NCI-H2081 (cell line): ENCODE results near the gene GMDS.
A peak's percentile ranks its signal among the peaks of the same experiment; 100 is the strongest.

Source experiments
- DNase-seq, 2 experiments: peaks; one replicate each; lab custom pipeline; 2025; lab: John Stamatoyannopoulos, UW

The GMDS gene

DNA sequence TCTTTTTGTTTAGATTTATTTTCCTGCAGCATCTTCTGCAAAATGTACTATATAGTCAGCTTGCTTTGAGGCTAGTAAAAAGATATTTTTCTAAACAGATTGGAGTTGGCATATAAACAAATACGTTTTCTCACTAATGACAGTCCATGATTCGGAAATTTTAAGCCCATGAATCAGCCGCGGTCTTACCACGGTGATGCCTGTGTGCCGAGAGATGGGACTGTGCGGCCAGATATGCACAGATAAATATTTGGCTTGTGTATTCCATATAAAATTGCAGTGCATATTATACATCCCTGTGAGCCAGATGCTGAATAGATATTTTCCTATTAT lies 632.5 kb downstream of the GMDS start:
- no peak for DNase-seq

DNA sequence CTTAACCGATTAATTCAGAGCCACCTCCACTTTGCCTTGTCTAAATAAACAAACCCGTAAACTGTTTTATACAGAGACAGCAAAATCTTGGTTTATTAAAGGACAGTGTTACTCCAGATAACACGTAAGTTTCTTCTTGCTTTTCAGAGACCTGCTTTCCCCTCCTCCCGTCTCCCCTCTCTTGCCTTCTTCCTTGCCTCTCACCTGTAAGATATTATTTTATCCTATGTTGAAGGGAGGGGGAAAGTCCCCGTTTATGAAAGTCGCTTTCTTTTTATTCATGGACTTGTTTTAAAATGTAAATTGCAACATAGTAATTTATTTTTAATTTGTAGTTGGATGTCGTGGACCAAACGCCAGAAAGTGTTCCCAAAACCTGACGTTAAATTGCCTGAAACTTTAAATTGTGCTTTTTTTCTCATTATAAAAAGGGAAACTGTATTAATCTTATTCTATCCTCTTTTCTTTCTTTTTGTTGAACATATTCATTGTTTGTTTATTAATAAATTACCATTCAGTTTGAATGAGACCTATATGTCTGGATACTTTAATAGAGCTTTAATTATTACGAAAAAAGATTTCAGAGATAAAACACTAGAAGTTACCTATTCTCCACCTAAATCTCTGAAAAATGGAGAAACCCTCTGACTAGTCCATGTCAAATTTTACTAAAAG lies 633.0 kb downstream of the GMDS start:
- DNase-seq, result no peak

DNA sequence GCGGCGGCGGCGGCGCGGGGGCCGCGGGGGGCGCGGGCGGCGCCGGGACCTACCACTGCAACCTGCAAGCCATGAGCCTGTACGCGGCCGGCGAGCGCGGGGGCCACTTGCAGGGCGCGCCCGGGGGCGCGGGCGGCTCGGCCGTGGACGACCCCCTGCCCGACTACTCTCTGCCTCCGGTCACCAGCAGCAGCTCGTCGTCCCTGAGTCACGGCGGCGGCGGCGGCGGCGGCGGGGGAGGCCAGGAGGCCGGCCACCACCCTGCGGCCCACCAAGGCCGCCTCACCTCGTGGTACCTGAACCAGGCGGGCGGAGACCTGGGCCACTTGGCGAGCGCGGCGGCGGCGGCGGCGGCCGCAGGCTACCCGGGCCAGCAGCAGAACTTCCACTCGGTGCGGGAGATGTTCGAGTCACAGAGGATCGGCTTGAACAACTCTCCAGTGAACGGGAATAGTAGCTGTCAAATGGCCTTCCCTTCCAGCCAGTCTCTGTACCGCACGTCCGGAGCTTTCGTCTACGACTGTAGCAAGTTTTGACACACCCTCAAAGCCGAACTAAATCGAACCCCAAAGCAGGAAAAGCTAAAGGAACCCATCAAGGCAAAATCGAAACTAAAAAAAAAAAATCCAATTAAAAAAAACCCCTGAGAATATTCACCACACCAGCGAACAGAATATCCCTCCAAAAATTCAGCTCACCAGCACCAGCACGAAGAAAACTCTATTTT lies 633.7 kb downstream of the GMDS start:
- DNase-seq, result peak; percentile 20 to 36

DNA sequence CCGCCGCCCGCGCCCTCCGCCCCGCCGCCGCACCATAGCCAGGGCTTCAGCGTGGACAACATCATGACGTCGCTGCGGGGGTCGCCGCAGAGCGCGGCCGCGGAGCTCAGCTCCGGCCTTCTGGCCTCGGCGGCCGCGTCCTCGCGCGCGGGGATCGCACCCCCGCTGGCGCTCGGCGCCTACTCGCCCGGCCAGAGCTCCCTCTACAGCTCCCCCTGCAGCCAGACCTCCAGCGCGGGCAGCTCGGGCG lies 634.2 kb downstream of the GMDS start:
- peak; percentile 15 to 40 for DNase-seq

DNA sequence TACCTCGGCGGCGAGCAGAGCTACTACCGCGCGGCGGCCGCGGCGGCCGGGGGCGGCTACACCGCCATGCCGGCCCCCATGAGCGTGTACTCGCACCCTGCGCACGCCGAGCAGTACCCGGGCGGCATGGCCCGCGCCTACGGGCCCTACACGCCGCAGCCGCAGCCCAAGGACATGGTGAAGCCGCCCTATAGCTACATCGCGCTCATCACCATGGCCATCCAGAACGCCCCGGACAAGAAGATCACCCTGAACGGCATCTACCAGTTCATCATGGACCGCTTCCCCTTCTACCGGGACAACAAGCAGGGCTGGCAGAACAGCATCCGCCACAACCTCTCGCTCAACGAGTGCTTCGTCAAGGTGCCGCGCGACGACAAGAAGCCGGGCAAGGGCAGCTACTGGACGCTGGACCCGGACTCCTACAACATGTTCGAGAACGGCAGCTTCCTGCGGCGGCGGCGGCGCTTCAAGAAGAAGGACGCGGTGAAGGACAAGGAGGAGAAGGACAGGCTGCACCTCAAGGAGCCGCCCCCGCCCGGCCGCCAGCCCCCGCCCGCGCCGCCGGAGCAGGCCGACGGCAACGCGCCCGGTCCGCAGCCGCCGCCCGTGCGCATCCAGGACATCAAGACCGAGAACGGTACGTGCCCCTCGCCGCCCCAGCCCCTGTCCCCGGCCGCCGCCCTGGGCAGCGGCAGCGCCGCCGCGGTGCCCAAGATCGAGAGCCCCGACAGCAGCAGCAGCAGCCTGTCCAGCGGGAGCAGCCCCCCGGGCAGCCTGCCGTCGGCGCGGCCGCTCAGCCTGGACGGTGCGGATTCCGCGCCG lies 634.7 kb downstream of the GMDS start:
- peak; percentile 18 to 44 for DNase-seq

DNA sequence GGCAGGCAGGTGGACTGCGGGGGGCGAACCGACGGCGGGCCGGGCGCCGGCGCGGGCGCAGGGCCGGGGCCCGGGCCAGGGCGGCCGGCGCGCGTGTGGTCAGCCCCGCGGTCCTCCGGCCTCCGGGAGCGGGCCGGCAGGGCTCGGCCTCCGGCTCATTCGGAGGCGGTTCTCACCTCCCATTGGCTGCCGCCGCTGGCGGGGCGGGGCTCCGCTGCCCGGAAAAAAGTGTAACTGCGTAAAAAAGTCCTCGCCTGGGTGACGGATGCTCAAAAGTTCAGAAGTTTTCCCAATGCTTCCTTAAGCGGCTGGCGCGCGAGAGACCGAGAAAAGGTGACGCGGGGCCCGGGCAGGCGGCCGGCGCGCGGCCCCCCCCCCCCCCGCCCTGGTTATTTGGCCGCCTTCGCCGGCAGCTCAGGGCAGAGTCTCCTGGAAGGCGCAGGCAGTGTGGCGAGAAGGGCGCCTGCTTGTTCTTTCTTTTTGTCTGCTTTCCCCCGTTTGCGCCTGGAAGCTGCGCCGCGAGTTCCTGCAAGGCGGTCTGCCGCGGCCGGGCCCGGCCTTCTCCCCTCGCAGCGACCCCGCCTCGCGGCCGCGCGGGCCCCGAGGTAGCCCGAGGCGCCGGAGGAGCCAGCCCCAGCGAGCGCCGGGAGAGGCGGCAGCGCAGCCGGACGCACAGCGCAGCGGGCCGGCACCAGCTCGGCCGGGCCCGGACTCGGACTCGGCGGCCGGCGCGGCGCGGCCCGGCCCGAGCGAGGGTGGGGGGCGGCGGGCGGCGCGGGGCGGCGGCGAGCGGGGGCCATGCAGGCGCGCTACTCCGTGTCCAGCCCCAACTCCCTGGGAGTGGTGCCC lies 635.5 kb downstream of the GMDS start, which contains the start of gene FOXC1:
Gene FOXC1, plus strand, starts transcription at position 268 of the 849 bp plus-strand sequence. Its CDS starts 531 bp downstream, at position 799.
- peak; percentile 43 to 52 for DNase-seq

DNA sequence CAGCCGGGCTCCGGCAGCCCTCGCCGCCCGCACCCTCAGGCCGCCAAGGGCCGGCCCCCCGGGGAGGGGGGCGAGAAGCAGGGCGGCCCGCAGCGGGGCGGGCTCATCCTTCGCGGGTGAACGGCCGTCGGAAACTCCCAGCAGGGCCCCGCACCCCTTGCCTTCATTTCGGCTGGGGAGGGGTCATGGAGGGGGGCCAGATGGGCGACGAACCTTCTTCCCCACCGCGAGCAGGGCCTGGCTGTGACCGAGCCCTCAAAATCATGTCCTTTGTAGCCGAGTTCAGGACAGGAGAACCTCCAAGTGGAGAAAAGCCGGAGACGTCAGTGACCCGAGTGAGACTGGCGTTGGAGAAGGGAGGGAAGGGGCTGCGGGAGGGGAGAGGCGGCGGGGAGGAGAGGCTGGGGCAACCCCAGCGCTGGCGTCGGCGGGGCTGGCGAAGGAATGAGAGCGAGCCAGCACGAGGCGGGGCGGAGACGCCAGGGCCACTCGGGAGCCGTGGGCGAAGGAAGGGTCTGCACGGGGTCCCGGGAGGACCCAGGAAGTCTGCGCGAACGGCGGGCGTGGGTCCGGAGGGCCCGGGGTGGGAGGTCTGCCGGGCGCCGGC lies 636.3 kb downstream of the GMDS start:
- DNase-seq, result no peak

DNA sequence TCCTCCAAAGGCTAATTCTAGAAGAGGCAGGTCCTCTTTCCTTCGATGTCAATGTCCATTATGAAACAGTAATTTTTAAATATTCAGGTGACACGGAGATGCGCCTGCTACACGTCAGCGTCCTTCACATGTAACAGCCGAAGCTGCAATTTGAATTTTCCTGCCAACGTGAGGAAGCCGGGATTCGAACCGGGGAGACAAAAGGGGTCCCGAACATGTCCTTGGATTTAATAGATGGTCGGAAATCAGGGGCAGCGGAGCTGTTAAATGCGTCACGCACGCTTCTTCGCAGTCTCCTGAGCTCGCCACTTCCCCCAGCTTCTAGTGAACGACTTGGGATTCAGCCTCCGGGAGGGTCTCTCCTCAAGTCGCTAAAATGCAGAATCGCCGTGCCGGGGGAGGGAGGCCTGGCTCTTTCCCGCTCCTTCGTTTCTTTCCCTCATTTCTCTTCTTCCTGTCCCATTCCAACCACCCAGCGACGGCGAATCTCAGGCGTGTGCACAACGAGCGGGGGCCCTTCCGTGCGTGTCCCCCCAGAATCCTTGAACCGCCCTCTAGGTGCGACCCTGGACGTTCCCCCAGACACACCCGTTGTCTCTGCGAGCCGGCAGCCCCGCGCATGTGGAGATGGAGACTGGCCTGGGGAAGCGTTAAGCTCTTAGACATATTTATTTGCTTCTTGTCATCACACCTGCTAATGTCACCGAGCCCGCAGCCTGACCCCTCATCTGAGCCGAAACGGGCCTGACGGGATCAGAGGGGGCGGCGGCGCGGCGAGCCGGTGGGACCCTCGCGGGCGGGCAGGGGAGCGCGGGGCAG lies 637.0 kb downstream of the GMDS start:
- DNase-seq, result no peak

DNA sequence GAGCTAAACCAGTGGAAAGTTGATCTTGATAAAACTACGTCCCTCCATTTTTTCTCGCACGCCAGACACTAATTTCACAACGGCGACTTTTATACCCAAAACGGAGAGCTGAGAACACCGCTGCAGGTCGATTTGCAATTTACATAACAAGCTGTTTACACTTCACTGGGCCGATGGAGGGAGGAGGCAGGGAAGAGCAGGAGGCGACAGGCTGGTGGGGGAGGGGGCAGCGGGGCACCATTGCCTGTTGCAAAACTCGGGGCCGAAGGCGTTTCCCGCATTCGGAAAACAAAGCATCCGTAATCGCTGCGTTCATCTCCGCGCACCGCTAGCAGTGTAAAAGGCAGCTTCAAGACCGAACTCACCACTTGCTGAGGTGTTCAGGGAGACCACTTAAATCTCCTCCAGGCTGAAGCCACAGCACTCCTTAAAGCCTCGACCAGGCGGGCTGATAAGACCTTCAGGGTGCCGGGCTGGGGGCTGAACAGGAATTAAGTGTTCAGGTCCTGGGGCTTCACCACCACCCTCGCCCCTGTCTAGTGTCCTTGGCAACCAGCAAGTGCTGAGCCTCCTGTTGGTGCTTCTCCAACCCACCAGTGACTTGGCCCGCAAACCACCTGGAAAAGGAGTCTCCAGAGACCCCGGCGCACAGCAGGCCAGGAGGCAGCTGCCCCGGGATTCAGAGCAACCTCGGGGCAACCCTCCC lies 637.7 kb downstream of the GMDS start:
- DNase-seq, result no peak

DNA sequence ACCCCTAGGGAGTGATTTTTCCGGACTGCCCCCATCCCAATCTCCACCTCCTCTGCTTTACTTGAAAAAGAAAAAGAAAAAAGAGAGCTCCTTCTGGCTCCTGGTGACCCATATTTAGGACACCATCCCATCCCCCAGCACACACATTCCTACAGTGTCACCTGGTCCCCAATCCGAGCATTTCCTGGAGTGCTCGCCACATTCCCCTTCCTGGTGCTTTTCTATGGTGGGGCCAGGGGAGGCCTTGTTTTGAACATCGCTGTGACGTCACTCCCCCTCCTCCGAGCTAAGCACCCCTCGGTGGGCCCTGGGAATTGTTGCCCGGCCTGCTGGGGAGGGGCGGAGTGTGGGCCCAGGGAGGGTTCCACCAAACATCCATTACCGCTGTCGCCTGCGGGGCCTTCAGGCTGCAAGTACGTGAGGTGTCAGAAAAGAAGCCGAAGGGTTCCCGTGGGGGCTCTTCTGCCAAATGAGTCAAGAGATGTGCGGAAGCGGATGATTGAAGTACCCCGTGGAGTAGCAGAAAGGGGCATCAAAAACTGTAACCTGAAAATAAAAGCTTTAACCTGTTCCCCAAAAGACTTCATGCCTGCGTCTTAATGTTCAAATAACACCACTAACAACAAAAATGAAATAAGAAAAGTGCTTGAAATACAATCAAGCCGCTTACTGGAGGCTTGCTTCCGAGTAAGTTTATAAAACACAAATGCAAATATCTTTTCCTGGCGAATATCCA lies 638.5 kb downstream of the GMDS start:
- no peak for DNase-seq

DNA sequence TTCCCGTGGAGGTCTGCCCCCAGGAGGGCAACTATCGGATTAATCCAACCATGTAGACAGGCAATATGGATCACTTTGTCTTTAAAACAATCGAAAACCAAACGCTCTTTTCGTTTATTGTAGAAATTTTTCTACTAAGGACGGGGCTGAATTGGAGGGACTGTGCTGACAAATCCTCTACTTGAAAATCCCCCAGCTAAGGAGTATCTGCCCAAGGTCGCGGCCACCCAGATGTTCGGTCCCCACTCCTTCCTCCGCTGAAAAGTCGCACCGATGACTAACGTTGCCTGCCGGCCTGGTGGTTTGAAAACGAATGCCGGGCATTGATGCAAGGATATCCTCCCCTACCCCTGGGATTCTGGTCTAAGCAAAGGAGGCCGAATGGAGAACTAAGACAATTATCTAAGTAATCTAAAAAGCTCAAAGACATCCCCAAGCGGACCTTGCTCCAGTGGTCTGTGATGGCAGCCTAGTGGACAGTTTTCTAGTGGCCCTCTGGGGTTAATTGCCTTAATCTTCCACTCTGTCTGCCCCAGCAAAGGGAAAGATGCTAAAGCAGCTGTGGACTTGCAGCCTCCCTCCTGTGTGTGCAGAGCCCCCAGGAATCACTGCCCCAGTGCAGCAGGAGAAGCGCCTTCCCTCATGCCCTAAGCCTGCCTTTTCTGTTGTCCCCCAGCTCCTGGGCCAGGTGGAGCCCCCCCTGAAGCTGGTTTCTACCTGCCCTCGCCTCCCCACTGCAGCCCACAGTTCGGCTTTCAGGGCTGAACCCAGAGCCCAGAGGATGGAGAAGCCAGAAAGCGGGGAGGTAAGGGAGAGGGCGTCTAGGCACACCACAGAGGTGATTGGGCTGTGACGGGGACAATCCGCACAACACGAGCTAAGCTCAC lies 639.3 kb downstream of the GMDS start:
- no peak for DNase-seq

DNA sequence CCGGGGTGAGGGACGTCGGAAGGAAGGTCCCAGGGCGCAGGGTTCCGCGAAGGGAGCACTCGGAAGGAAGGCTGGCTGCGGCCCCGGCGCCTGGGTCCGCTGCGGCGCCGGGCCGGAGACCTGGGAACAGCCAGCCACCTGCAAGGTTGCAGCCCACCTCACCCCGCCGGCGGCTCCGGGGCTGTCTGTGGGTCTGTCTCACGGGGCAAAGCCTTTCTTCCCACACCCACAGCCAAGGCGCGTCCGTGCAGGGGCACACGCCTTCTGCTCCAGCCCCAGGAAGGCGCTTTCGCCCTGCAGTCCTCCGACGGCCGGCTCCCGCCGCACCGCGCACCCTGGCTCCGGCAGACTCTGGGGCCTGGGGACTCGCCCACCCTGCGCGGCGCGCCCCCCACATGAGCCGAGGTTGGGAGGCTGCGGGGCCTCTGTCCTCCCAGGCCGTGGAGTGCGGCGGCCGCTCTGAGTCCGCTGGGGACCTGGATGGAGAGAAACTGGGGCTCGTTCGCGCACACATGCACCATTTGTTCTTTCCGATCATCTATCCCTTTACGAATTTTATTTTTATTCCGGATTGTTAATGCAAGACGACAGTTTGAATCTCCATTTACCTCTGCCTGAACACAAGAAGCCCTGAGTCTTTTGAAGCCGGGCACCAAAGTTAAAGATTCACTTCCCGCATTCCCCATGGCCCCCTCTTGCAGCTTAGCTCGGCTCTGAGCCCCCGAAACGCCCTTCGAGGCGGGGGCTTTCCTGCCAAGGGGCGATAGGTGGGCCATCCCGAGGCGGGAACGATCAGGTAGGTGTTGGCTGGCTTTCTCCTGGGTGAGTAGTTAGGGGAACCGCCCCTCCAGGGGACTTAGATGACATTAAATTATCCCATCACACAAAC lies 640.2 kb downstream of the GMDS start:
- DNase-seq, result no peak

DNA sequence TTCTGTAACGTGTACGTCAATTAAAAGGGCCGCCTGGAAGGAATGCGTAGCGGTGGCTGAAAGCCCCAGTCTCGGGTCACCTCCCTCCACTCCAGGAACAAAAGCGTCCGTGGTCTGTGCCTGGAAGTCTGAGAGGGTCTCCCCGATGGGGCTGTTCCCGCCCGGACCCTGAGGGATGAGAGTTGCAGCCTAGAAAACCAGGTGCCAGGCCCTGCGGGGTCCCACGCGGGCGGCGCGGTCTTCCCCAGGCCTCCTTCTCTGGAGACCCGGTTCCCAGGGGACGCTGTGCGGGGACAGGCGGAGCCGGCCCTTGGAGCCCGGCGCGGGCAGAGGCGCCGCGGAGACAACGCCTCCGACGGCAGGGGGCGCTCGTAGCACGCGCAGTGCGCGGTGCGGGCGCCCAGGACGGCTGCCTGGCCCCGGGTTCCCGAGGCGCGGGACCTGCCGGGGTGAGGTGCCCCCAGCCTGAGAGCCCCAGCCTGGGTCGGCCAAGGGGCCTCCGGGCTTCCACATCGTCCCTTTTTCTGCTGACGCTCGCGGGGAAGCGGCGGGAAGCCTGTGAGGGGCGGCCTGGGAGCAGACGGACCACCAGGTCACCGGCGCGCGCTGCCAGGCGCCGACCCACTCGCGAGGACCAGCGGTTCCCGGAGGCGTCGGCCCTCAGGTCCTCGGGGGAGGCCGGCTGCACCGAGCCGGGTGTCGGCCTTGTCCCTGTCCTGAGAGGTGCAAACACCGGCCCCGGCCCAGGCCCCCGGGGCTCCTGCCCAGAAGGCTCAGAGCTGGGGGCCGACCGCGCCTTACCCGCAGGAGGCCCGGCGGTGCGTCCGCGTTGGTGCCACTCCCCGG lies 641.0 kb downstream of the GMDS start:
- DNase-seq, result peak; percentile 49 to 67

DNA sequence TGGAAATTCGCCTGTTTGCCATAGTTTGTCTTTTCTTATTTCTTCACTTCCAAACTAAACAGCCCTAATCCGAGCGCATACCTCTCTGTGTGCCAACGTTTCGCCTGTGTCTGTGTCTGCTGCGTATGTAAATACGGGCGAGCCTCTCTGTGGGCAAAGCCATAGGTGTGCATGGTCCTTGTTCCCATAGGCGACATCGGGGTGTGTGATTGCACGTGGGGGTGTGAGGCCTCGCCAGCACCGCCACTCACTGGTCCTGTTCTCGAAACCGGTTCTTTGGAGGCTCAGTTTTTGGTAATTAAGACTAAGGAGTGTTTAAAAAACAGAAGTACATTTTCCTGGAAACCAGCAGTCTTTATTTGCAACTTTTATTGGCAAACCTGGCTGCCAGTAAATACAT lies 641.7 kb downstream of the GMDS start:
- DNase-seq, result no peak

DNA sequence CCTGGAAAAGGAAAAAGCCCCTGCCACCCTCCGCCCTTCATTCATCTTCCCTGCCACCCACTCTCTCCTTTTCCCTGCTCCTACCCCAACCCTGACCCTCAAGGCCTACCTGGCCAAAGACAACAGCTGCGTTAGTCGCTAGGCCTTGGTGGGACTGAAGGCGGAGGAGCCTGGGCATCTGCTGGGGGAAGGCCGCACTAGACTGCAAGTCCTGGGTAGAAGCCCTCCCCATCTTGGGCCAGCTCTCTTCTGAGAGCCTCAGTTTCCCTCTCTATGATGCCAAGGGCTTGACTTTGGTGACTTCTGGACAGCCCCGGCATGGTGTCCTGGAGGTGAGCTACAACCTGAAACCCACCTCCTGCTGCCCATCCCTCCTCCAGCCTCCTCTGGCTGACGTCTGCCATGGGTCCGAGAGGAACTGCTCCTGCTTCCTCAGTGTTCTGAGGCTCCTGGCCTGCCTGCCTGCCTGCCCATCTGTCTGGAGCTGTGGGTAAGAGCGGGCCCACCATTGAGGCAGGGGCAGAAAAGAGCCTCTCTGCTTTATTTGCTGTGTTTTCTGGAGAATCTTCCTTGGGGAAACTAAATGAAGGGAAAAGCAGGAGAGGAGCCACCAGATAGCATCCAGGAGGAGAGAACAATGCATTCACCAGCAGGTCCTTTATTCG lies 643.2 kb downstream of the GMDS start:
- DNase-seq, result no peak
